MM.1S (cell line): ENCODE results near the gene STX16.

Experiments
- DNase-seq: peaks from one replicate; pipeline ENCODE4 v3.0.0-alpha.2; 2015
- H2AFZ ChIP-seq: fragments of 300-600 bp; sonication (generic); 2 replicates; pipeline ENCODE4 v1.6.0; 2016; ENCODE audit warnings: antibody characterized with exemption, low read length
- H3F3A ChIP-seq: fragments of 300-600 bp; sonication (generic); 2 replicates; pipeline ENCODE4 v1.6.1; 2016; ENCODE audit warnings: mild to moderate bottlenecking, antibody characterized with exemption, low read length, moderate library complexity, mixed read lengths; ENCODE audit not compliant: insufficient read depth
- H3K27ac ChIP-seq: fragments of 300-600 bp; sonication (generic); 2 replicates; pipeline ENCODE4 v1.5.1; 2016; ENCODE audit warnings: mild to moderate bottlenecking, low read length
- H3K27me3 ChIP-seq: fragments of 300-600 bp; sonication (generic); replicated peaks from 2 replicates; pipeline ENCODE4 v1.6.0; 2016; ENCODE audit warnings: low read length; ENCODE audit not compliant: insufficient read depth
- H3K36me3 ChIP-seq: fragments of 300-600 bp; sonication (generic); replicated peaks from 2 replicates; pipeline ENCODE4 v1.6.1; 2016; ENCODE audit warnings: mild to moderate bottlenecking, low read length, mixed read lengths; ENCODE audit not compliant: insufficient read depth
- H3K4me1 ChIP-seq: fragments of 300-600 bp; sonication (generic); 2 replicates; pipeline ENCODE4 v1.6.1; 2016; ENCODE audit warnings: low read length, mixed read lengths
- H3K4me2 ChIP-seq: fragments of 300-600 bp; sonication (generic); 2 replicates; pipeline ENCODE4 v1.6.0; 2016; ENCODE audit warnings: low read depth, low read length
- H3K4me3 ChIP-seq: fragments of 300-600 bp; sonication (generic); 2 replicates; pipeline ENCODE4 v1.5.1; 2016; ENCODE audit warnings: low read length, mixed read lengths
- H3K79me2 ChIP-seq: fragments of 300-600 bp; sonication (generic); 2 replicates; pipeline ENCODE4 v1.6.1; 2016; ENCODE audit warnings: mixed run types, low read length, mixed read lengths
- H3K9ac ChIP-seq: fragments of 300-600 bp; sonication (generic); 2 replicates; pipeline ENCODE4 v1.6.1; 2016; ENCODE audit warnings: low read length, mixed read lengths
- H3K9me2 ChIP-seq: fragments of 300-600 bp; sonication (generic); replicated peaks from 2 replicates; pipeline ENCODE4 v1.6.1; 2016; ENCODE audit warnings: mild to moderate bottlenecking, low read length, mixed read lengths; ENCODE audit not compliant: insufficient read depth
- H3K9me3 ChIP-seq: fragments of 300-600 bp; sonication (generic); replicated peaks from 2 replicates; pipeline ENCODE4 v1.6.1; 2016; ENCODE audit warnings: mild to moderate bottlenecking, low read length, mixed read lengths; ENCODE audit not compliant: insufficient read depth
- H4K20me1 ChIP-seq: fragments of 300-600 bp; sonication (generic); 2 replicates; pipeline ENCODE4 v1.6.1; 2016; ENCODE audit warnings: mild to moderate bottlenecking, low read length, moderate library complexity, mixed read lengths; ENCODE audit not compliant: insufficient read depth
- CTCF ChIP-seq: fragments of 300-600 bp; sonication (generic); IDR thresholded peaks from 2 replicates; pipeline ENCODE4 v1.5.1; 2016; ENCODE audit warnings: antibody characterized with exemption, low read length, mixed read lengths
- EZH2 ChIP-seq: fragments of 300-600 bp; sonication (generic); optimal IDR thresholded peaks from 2 replicates; pipeline ENCODE3; 2017; ENCODE audit warnings: low read depth, mild to moderate bottlenecking, antibody characterized with exemption, low read length, mixed read lengths
- EZH2phosphoT487 ChIP-seq: fragments of 300-600 bp; sonication (generic); IDR thresholded peaks from 2 replicates; pipeline ENCODE4 v1.6.1; 2018; ENCODE audit warnings: antibody characterized with exemption, low read length

STX16 gene

GRCh38 chr20:58695084-58695722, 44.1 kb downstream of the STX16 start:
- H3K9ac ChIP-seq: no peak overlapping the region
- no peak overlapping the region for H3K4me2 ChIP-seq
- H3K4me1 ChIP-seq: peaks cover 4% of the 10 kb centered on the region; the same call in 1 of the 2 replicates
- H3K9me3 ChIP-seq: no peaks in the 10 kb centered on the region
- H3K79me2 ChIP-seq: no peaks in the 10 kb centered on the region
- no peak overlapping the region for H3K4me3 ChIP-seq
- H3K9me2 ChIP-seq: no peaks in the 10 kb centered on the region
- no peak overlapping the region for H3K27ac ChIP-seq
- no peaks in the 10 kb centered on the region for H4K20me1 ChIP-seq
- H2AFZ ChIP-seq: no peak overlapping the region
- no peak for DNase-seq
- no peaks in the 10 kb centered on the region for H3K27me3 ChIP-seq
- peaks cover 3% of the 10 kb centered on the region; the same call in 1 of the 2 replicates for H3F3A ChIP-seq
- TF ChIP-seq EZH2 (no peak), CTCF (no peak), EZH2phosphoT487 (no peak)
- no peaks in the 10 kb centered on the region for H3K36me3 ChIP-seq

- Histone ChIP-seq H3K4me3 (no peak overlapping the region), H4K20me1 (no peaks in the 10 kb centered on the region), H3K36me3 (no peaks in the 10 kb centered on the region), H3K79me2 (no peaks in the 10 kb centered on the region), H2AFZ (no peak overlapping the region), H3K27ac (no peak overlapping the region), H3K9ac (no peak overlapping the region), H3K9me2 (no peaks in the 10 kb centered on the region), H3K4me1 (peaks cover 4% of the 10 kb centered on the region; the same call in 1 of the 2 replicates), H3K4me2 (no peak overlapping the region), H3K27me3 (no peaks in the 10 kb centered on the region), H3K9me3 (no peaks in the 10 kb centered on the region), H3F3A (peaks cover 3% of the 10 kb centered on the region; the same call in 1 of the 2 replicates)
- no peak for TF ChIP-seq CTCF
- TF ChIP-seq EZH2phosphoT487: no peak
- TF ChIP-seq EZH2: no peak
- DNase-seq: no peak
Observed at GRCh38 chr20:58695895-58696375, 44.9 kb downstream of the STX16 start.

- H3K4me2 ChIP-seq: no peak overlapping the region
Observed at GRCh38 chr20:58696411-58696961, 45.4 kb downstream of the STX16 start.

More at GRCh38 chr20:58696411-58696961, 45.4 kb downstream of the STX16 start:
- DNase-seq: no peak
- H3K4me1 ChIP-seq: peaks cover 4% of the 10 kb centered on the region; the same call in 1 of the 2 replicates
- H3K27ac ChIP-seq: no peak overlapping the region
- no peak overlapping the region for H3K4me3 ChIP-seq
- no peaks in the 10 kb centered on the region for H3K79me2 ChIP-seq
- H3K9me3 ChIP-seq: no peaks in the 10 kb centered on the region
- no peak overlapping the region for H3K9ac ChIP-seq
- no peak overlapping the region for H2AFZ ChIP-seq
- H3K36me3 ChIP-seq: no peaks in the 10 kb centered on the region
- H3F3A ChIP-seq: 0 out of 2 replicates have a peak, but pooled peaks cover 3% of the 10 kb centered on the region
- no peaks in the 10 kb centered on the region for H4K20me1 ChIP-seq
- no peaks in the 10 kb centered on the region for H3K9me2 ChIP-seq
- TF ChIP-seq EZH2: no peak
- no peak for TF ChIP-seq CTCF
- TF ChIP-seq EZH2phosphoT487: no peak
- no peaks in the 10 kb centered on the region for H3K27me3 ChIP-seq
